Hepatocyte (in vitro differentiated cells): ENCODE results near the gene ZBTB16.

Experiments
- CTCF ChIP-seq: fragments of 200-600 bp; sonication (generic); IDR thresholded peaks from 2 replicates; pipeline ENCODE4 v1.5.1; 2016; ENCODE audit warnings: antibody characterized with exemption, mild to moderate bottlenecking; ENCODE audit not compliant: poor library complexity
- EZH2 ChIP-seq: fragments of 200-600 bp; sonication (generic); IDR thresholded peaks from 2 replicates; pipeline ENCODE4 v1.6.1; 2016; ENCODE audit warnings: antibody characterized with exemption, mild to moderate bottlenecking, borderline replicate concordance

GRCh38 chr11:114259551-114259983 lies 200.1 kb downstream of the ZBTB16 start:
- TF ChIP-seq CTCF (no peak), EZH2 (no peak)
